Osteoblast (primary cell): ENCODE results near the gene SORCS2. TPM values are rescaled to one million over a fixed set of nuclear protein-coding genes. Genes with fewer than 3 reads are reported as not detected.

Experiments used
- DNase-seq: peaks from one replicate; pipeline ENCODE4 v3.0.0; 2011; ENCODE audit warnings: low spot score, mixed read lengths; ENCODE audit not compliant: insufficient read length; ENCODE audit errors: missing footprints
- H2AFZ ChIP-seq: 2 replicates; pipeline ENCODE4 v1.6.0; 2011; ENCODE audit warnings: mild to moderate bottlenecking, low read length
- H3K27ac ChIP-seq: 2 replicates; pipeline ENCODE4 v1.5.1; 2011; ENCODE audit warnings: mild to moderate bottlenecking, low read depth, low read length, moderate library complexity
- H3K27me3 ChIP-seq: 2 replicates; pipeline ENCODE4 v1.6.0; 2012; ENCODE audit warnings: mild to moderate bottlenecking, control low read depth, inconsistent platforms, low read length, moderate library complexity; ENCODE audit not compliant: insufficient read depth
- H3K36me3 ChIP-seq: 2 replicates; pipeline ENCODE4 v1.5.1; 2011; ENCODE audit warnings: mild to moderate bottlenecking, low read length, control low read depth, moderate library complexity; ENCODE audit not compliant: insufficient read depth
- H3K4me1 ChIP-seq: 2 replicates; pipeline ENCODE4 v1.5.1; 2011; ENCODE audit warnings: mild to moderate bottlenecking, low read length, control low read depth, moderate library complexity; ENCODE audit not compliant: insufficient read depth
- H3K4me2 ChIP-seq: 2 replicates; pipeline ENCODE4 v1.6.0; 2011; ENCODE audit warnings: mild to moderate bottlenecking, low read length; ENCODE audit not compliant: insufficient read depth
- H3K4me3 ChIP-seq: fragments of 200-600 bp; sonication (generic); 3 replicates; pipeline ENCODE4 v1.5.1; 2012; ENCODE audit warnings: mild to moderate bottlenecking, low read length, inconsistent platforms; ENCODE audit not compliant: insufficient read depth
- H3K79me2 ChIP-seq: 2 replicates; pipeline ENCODE4 v1.6.0; 2012; ENCODE audit warnings: mild to moderate bottlenecking, low read length, control low read depth, inconsistent platforms; ENCODE audit not compliant: insufficient read depth
- H3K9me3 ChIP-seq: 2 replicates; pipeline ENCODE4 v1.5.1; 2011; ENCODE audit warnings: low read depth, low read length, control low read depth
- H4K20me1 ChIP-seq: 2 replicates; pipeline ENCODE4 v1.6.0; 2012; ENCODE audit warnings: mild to moderate bottlenecking, low read length, control low read depth; ENCODE audit not compliant: insufficient read depth
- total RNA-seq: library from RNA; depleted of rRNA; stranded (reverse); fragments of >200 nt; gene quantifications from 2 replicates; pipeline ENCODE4 v1.2.3, GENCODE V29; 2012
- TF ChIP-seq, protein P1 (sequence below): IDR thresholded peaks from 2 replicates; pipeline ENCODE4 v1.5.1; 2011; ENCODE audit warnings: mild to moderate bottlenecking, low read depth, low read length, moderate library complexity; ENCODE audit errors: extremely low read depth

SORCS2 gene
- total RNA-seq, 1 donor, result 9.0 TPM

DNA sequence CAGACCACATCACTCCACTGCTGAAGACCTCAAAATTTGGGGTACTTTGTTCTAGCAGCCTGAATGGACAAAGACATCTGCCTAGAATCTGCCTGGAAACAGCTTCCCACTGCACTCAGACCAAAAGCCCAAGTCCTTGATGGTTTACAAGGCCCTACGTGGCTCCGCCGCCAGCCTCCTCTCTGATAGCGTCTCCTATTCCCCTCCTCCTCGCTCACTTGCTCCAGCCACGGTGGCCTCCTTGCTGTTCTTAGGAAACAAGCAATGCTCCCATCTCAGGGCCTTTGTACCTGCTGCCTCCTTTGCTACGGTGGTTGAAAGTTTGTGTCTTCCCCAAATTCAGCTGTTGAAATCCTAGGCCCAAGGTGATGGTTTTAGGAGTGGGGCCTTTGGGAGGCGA, 34.7 kb upstream of the SORCS2 start:
- H4K20me1 ChIP-seq, result no peaks in the 10 kb centered on the region
- no peaks in the 10 kb centered on the region for H3K36me3 ChIP-seq
- no peaks in the 10 kb centered on the region for H3K79me2 ChIP-seq
- H3K4me2 ChIP-seq, result no peak overlapping the region
- peaks cover 14% of the 10 kb centered on the region for H3K27me3 ChIP-seq
- peaks cover 10% of the 10 kb centered on the region for H3K4me1 ChIP-seq
- no peak overlapping the region for H3K27ac ChIP-seq
- no peaks in the 10 kb centered on the region for H3K9me3 ChIP-seq
- no peak overlapping the region for H3K4me3 ChIP-seq
- TF ChIP-seq, protein P1, sequence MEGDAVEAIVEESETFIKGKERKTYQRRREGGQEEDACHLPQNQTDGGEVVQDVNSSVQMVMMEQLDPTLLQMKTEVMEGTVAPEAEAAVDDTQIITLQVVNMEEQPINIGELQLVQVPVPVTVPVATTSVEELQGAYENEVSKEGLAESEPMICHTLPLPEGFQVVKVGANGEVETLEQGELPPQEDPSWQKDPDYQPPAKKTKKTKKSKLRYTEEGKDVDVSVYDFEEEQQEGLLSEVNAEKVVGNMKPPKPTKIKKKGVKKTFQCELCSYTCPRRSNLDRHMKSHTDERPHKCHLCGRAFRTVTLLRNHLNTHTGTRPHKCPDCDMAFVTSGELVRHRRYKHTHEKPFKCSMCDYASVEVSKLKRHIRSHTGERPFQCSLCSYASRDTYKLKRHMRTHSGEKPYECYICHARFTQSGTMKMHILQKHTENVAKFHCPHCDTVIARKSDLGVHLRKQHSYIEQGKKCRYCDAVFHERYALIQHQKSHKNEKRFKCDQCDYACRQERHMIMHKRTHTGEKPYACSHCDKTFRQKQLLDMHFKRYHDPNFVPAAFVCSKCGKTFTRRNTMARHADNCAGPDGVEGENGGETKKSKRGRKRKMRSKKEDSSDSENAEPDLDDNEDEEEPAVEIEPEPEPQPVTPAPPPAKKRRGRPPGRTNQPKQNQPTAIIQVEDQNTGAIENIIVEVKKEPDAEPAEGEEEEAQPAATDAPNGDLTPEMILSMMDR, result no peak
- H2AFZ ChIP-seq, result no peak overlapping the region
- peak; percentile 62 for DNase-seq

DNA sequence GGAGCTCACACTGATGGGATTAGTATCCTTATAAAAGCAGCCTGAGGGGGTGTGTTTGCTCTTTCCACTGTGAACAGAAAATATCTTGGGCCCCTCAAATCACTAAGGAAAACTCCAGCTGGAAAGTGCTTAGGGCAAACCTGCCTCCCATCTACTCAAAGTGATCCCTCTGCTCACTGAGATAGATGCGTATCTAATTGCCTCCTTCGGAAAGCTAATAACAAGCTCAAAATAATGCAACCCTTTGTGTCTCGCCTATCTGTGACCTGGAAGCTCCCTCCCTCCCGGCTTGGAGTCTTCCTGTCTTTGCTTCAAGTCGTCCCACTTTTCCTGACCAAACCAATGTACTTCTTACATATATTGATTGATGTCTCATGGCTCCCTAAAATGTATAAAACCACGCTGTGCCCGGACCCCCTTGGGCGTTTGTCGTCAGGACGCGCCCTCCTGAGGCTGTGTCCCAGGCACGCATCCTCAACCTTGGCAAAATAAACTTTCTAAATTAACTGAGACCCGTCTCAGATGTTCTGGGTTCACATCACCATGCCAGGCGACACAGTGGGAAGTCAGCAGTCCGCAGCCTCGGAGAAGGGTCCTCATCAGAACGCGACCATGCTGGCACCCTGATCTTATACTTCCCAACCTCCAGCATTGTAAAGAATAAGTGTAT, 34.1 kb upstream of the SORCS2 start:
- H3K27ac ChIP-seq, result no peak overlapping the region
- DNase-seq, result peak; percentile 39
- no peaks in the 10 kb centered on the region for H3K9me3 ChIP-seq
- H3K4me1 ChIP-seq, result peaks cover 10% of the 10 kb centered on the region
- H2AFZ ChIP-seq, result no peak overlapping the region
- no peaks in the 10 kb centered on the region for H3K36me3 ChIP-seq
- H3K4me3 ChIP-seq, result no peak overlapping the region
- no peaks in the 10 kb centered on the region for H3K79me2 ChIP-seq
- no peak overlapping the region for H3K4me2 ChIP-seq
- H3K27me3 ChIP-seq, result peaks cover 12% of the 10 kb centered on the region
- TF ChIP-seq, protein P1, result no peak
- H4K20me1 ChIP-seq, result no peaks in the 10 kb centered on the region

DNA sequence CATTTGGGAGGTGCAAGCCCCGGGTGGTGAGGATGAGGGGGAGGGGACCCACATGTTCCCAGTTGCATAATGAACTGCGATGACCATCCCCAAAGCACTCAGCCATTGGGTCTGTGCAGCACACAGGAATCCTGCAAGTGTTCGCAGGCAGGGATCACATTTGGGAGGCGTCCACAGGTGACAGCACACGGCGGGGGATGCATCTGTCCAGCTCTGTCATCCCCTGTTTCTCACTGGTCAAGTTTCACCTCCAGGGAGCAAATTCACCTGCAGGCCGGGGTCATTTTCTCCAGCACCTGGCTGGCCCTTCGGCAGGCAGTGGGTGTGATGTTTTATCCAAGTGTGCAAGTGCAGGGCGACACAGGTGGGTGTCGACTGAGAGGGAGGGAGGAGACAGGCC, 33.3 kb upstream of the SORCS2 start:
- H4K20me1 ChIP-seq, result no peaks in the 10 kb centered on the region
- H3K79me2 ChIP-seq, result no peaks in the 10 kb centered on the region
- H3K27ac ChIP-seq, result no peak overlapping the region
- no peaks in the 10 kb centered on the region for H3K9me3 ChIP-seq
- peaks cover 11% of the 10 kb centered on the region for H3K27me3 ChIP-seq
- H2AFZ ChIP-seq, result no peak overlapping the region
- H3K4me3 ChIP-seq, result no peak overlapping the region
- H3K4me1 ChIP-seq, result peaks cover 10% of the 10 kb centered on the region
- TF ChIP-seq, protein P1, result no peak
- DNase-seq, result no peak
- H3K36me3 ChIP-seq, result no peaks in the 10 kb centered on the region
- H3K4me2 ChIP-seq, result no peak overlapping the region

DNA sequence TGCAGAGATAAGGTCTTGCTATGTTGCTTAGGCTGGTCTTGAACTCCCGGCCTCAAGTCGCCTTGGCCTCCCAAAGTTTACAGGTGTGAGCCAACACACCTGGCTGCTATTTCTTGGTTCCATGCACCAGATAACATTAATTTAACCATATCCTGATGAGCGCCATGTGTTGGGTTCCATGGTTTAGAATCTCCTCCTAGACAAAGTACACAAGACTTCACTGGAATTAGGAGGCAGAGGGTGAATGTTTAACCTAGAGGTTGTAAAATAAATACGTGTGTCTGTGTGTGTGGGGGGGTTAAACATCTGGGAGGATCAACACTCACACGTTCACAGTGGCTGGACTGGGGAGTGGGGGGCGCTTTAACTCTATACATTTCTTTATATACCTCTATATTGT, 32.4 kb upstream of the SORCS2 start:
- DNase-seq, result peak; percentile 53

More for the DNA sequence above, 32.4 kb upstream of the SORCS2 start:
- peaks cover 10% of the 10 kb centered on the region for H3K4me1 ChIP-seq
- no peak overlapping the region for H3K4me2 ChIP-seq
- H3K27me3 ChIP-seq, result peaks cover 13% of the 10 kb centered on the region
- H3K4me3 ChIP-seq, result no peak overlapping the region
- H3K27ac ChIP-seq, result no peak overlapping the region
- no peaks in the 10 kb centered on the region for H3K9me3 ChIP-seq
- H3K79me2 ChIP-seq, result no peaks in the 10 kb centered on the region
- H4K20me1 ChIP-seq, result no peaks in the 10 kb centered on the region
- TF ChIP-seq, protein P1, result no peak
- H2AFZ ChIP-seq, result no peak overlapping the region
- no peaks in the 10 kb centered on the region for H3K36me3 ChIP-seq
